NCI-H524 treated with DMSO at 0.1 percent for 48 hours (cell line): Measurements from ENCODE around the gene GALK1.
"Not testable (repeated sequence)": the region's sequence is repeated elsewhere in the genome, so short reads cannot be mapped to it uniquely, and the experiment has no call there.

ENCODE experiments used
- DNase-seq: peaks from one replicate; lab custom pipeline; 2025; lab: John Stamatoyannopoulos, UW

The GALK1 gene

GRCh38 chr17:75763613-75764416 is 1.2 kb downstream of the GALK1 start:
- no peak for DNase-seq

- DNase-seq, result no peak
Observed at GRCh38 chr17:75763269-75763607, 1.8 kb downstream of the GALK1 start.

DNA sequence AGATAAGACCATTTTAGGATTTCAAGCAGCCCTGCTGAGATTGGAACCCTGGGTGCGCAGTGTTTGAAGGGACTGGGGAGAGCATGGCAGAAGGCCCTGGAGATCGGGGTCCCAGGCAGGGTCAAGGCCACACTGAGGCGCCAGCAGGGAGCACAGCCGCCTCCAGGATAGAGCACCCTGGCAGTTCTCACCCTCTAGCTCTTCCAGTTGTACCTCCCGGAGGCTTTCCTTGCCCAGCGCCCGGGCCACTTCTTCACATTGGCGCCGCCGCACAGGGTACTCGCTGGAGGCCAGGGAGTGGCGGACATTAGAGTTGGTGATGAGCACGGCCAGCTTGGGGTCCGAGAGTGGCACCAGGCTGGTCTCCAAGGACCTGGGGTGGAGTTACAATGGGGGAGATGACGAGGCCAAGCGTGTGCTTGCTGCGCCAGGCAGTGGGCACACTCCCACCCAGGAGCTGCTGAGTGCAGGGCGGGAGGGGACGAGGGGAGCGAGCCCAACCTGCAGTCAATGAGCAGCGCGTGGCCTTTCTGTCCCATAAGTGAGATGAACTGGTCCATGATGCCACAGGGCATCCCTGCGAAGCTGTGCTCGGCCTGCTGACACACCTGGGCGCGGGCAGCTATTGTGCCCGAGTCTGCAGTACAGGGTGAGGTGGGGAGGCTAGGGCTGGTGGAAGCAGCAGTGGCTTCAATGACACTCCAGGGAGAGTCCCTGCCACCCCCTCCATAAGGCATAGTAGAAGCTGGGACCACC is 2.3 kb downstream of the GALK1 start:
- no peak for DNase-seq

DNA sequence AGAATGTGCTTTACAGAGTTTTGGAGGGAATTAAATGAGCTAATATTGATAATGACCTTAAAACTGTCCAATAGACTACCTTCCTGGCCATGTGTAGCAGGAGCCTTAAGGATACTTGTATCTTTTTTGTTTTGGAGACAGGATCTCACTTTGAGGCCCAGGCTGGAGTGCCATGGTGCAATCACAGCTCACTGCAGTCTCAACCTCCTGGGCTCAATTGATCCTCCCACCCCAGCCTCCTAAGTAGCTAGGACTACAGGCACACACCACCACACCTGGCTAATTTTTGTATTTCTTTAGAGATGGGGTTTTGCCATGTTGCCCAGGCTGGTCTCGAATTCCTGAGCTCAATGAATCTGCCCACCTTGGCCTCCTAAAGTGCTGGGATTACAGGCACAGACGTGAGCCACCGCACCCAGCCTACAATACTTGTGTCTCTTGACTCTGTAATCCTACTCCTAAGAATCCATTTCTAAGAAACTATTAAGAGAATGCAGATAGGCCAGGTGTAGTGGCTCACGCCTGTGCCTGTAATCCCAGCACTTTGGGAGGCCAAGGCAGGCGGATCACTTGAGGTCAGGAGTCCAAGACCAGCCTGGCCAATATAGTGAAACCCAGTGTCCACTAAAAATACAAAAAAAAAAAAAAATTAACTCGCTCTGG is 4.9 kb downstream of the GALK1 start:
- DNase-seq, result not testable (repeated sequence)

- no peak for DNase-seq
Observed at GRCh38 chr17:75759457-75759856, 5.5 kb downstream of the GALK1 start.

GRCh38 chr17:75758131-75758905 is 6.7 kb downstream of the GALK1 start:
- no peak for DNase-seq

- no peak for DNase-seq
Observed at GRCh38 chr17:75757086-75757681, 7.8 kb downstream of the GALK1 start.

- DNase-seq, result no peak
Observed at GRCh38 chr17:75756451-75757085, 8.4 kb downstream of the GALK1 start.

- DNase-seq, result no peak
Observed at GRCh38 chr17:75755990-75756389, 9.0 kb downstream of the GALK1 start.

GRCh38 chr17:75755205-75755901 is 9.6 kb downstream of the GALK1 start:
- DNase-seq, result peak; percentile 46

DNA sequence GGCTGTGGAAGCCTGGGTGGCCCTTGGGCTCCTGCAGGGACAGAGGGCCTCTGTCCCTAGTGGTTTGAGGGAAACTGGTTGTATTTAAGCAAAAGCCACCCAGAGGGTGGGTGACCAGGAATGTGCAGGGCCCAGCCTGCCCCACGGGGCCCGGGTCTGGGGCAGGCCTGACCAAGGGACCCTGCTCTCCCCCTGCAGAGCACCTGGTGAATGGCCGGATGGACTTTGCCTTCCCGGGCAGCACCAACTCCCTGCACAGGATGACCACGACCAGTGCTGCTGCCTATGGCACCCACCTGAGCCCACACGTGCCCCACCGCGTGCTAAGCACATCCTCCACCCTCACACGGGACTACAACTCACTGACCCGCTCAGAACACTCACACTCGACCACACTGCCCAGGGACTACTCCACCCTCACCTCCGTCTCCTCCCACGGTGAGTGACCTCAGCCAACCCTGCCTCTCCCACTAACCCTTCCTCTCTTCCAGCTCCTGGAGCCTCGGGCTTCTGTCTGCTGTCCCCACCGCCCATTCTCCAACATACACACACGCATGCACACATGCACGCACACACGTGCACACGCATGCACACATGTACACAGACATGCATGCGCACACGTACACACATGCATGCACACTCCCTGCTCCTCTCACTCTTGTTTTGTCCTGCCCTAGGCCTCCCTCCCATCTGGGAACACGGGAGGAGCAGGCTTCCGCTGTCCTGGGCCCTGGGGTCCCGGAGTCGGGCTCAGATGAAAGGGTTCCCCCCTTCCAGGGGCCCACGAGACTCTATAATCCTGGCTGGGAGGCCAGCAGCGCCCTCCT is 10.4 kb downstream of the GALK1 start:
- DNase-seq, result no peak

DNA sequence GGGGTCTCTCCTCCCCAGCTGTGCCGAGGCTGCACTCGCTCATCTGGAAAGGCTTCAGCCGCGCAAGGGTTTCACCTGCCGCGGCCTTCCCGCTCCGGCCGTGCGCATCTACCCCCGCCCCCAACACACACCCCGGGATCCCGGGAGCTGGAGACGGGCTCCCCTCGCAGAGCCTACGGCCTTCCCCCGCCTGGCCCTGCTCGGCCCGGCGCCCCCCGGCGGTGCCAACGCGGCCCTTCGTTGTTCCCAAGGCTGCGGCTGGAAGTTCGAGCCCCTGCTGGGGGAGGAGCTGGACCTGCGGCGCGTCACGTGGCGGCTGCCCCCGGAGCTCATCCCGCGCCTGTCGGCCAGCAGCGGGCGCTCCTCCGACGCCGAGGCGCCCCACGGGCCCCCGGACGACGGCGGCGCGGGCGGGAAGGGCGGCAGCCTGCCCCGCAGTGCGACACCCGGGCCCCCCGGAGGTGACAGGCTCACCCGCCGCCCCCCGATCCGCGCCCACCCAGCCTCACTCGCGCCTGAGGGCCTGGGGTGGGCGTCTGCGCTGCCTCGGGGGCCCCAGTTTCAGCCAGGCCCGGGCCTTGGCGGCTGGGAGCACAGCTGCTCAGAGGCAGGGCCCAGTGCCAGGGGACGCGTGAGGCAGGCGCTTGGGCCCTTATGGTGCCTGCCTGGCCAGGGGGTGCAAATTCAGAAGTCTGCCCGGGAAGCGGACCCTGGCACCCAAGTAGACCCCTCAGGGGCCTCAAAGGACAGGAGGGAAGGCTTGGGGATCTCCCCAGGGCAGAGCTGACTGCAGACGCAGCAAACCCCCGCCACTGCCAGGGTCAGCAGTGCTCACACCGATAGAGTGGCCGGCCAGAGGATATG is 11.2 kb downstream of the GALK1 start:
- DNase-seq, result no peak

GRCh38 chr17:75752802-75753513 is 12.0 kb downstream of the GALK1 start:
- no peak for DNase-seq

DNA sequence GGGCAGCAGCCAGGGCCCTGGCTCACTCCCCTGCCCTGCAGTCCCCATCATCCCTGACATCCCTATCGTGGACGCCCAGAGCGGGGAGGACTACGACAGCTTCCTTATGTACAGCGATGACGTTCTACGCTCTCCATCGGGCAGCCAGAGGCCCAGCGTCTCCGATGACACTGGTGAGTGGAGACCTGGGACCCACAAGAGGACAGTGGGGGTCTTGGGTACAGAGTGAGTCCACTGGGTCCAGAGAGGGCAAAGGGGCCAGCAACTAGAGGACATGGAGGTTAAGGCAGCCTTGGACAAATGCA is 12.6 kb downstream of the GALK1 start:
- DNase-seq, result no peak

DNA sequence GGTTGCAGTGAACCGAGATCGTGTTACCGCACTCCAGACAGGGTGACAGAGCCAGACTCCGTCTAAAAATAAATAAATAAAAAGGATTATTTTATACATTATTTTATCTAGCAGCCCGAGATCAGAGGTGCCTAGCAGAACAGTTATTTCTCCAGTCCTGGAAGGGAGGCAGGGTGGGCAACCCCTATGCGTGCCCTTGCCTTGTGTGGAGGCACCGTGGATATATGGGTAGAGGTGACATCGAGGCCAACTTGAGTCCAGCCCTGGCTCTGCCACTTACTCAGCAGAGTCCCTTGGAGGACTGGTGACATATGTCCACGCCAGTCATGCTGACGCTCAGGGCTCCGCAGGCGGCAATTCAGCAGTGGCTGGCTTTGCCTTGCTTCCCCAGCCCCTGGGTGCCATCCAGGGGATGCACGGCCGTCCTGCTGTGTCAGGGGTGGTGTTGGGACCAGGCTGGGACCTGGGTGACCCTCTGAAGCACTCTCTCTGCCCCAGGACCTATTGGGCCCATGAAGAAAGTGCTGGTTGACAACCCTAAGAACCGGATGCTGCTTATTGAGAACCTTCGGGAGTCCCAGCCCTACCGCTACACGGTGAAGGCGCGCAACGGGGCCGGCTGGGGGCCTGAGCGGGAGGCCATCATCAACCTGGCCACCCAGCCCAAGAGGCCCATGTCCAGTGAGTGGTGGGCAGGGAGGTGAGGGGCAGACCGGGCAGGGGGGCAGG is 13.2 kb downstream of the GALK1 start:
- DNase-seq, result no peak

DNA sequence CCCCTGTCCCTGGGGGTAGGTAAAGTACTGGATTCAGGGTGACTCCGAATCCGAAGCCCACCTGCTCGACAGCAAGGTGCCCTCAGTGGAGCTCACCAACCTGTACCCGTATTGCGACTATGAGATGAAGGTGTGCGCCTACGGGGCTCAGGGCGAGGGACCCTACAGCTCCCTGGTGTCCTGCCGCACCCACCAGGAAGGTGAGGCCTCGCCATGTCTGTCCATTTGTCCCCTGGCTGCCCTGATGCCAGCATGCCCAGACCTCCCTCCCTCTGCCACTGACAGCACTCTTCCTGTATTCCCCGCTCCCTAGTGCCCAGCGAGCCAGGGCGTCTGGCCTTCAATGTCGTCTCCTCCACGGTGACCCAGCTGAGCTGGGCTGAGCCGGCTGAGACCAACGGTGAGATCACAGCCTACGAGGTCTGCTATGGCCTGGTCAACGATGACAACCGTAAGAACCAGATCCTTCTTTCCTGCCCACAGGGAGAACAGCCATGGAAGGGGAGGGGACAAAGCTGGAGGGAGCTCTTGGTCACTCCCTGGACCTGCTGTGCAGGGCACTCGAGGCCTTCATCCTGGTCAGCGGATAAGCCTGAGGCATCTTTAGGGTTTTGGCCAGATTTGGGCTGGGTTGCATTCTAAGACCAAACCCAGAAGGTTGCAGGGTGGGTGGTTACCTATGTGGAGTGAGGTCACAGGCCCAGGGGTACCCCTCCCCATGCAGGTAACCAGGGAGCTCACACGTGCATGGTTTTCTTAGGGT is 14.2 kb downstream of the GALK1 start:
- no peak for DNase-seq
